K562 (cell line): Measurements from ENCODE around the gene OR13J1.

Experiments used
- CREB1 ChIP-seq, 2 experiments: sonication (generic) in 1 of 2; formaldehyde crosslinking in 1 of 2; IDR thresholded peaks; 2 replicates each; pipeline versions ENCODE4 v1.6.1 to v1.8.0; 2012 to 2022; ENCODE audit warnings: inconsistent platforms in 1 of 2, mild to moderate bottlenecking in 1 of 2, missing genetic modification reagents in 1 of 2, moderate library complexity in 1 of 2
- EZH2 ChIP-seq: IDR thresholded peaks from 2 replicates; pipeline ENCODE4 v1.6.1; 2012; ENCODE audit warnings: low read depth, mild to moderate bottlenecking, inconsistent platforms, low read length, borderline replicate concordance
- HDAC1 ChIP-seq, 2 experiments: fragments of 450-650 bp; IDR thresholded peaks; 2 replicates each; pipeline ENCODE4 v1.6.1; 2016 to 2017; ENCODE audit warnings: inconsistent platforms in 1 of 2, mild to moderate bottlenecking in 1 of 2, moderate library complexity in 1 of 2
- HDGF ChIP-seq: fragments of 450-650 bp; IDR thresholded peaks from 2 replicates; pipeline ENCODE4 v1.6.1; 2016
- MAZ ChIP-seq, 2 experiments: fragments of 450-650 bp in 1 of 2; sonication (generic) in 1 of 2; formaldehyde crosslinking; IDR thresholded peaks in 1 of 2; conservative IDR thresholded peaks in 1 of 2; 2 replicates each; pipeline versions ENCODE4 v1.4.0 to v1.5.0; 2020; ENCODE audit warnings: mild to moderate bottlenecking in 1 of 2, missing genetic modification reagents in 1 of 2
- RCOR1 ChIP-seq, 2 experiments: IDR thresholded peaks; 2 replicates each; pipeline ENCODE4 v1.6.1; 2012; ENCODE audit warnings: low read depth in 2 of 2, low read length in 2 of 2, borderline replicate concordance in 1 of 2, improper control_type of control experiment in 1 of 2
- RFX5 ChIP-seq: IDR thresholded peaks from 2 replicates; pipeline ENCODE4 v1.6.1; 2011; ENCODE audit warnings: low read depth, mild to moderate bottlenecking, improper control_type of control experiment, low read length
- ZNF76 ChIP-seq: fragments of 250-450 bp; sonication (Bioruptor Pico); IDR thresholded peaks from 2 replicates; pipeline ENCODE4 v1.4.0; 2020; ENCODE audit warnings: mild to moderate bottlenecking, moderate library complexity, borderline replicate concordance
- TF ChIP-seq, protein P1 (sequence below), 3 experiments: IDR thresholded peaks in 2 of 3; conservative IDR thresholded peaks in 1 of 3; 2 replicates each; pipeline ENCODE4 v1.5.1; 2011 to 2012; ENCODE audit warnings: low read length in 3 of 3, mild to moderate bottlenecking in 3 of 3, control low read depth in 2 of 3, improper control_type of control experiment in 1 of 3, inconsistent platforms in 1 of 3, low read depth in 1 of 3, mixed read lengths in 1 of 3, moderate library complexity in 1 of 3; ENCODE audit not compliant: insufficient read depth in 2 of 3
- TF ChIP-seq, protein P2 (sequence below): fragments of 250-450 bp; sonication (Bioruptor Pico); IDR thresholded peaks from 2 replicates; pipeline ENCODE4 v1.8.0; 2022; ENCODE audit warnings: inconsistent platforms, mild to moderate bottlenecking, moderate library complexity, borderline replicate concordance
- TF ChIP-seq, protein P3 (sequence below): fragments of 250-450 bp; sonication (Bioruptor Pico); IDR thresholded peaks from 2 replicates; pipeline ENCODE4 v1.4.0; 2020

DNA sequence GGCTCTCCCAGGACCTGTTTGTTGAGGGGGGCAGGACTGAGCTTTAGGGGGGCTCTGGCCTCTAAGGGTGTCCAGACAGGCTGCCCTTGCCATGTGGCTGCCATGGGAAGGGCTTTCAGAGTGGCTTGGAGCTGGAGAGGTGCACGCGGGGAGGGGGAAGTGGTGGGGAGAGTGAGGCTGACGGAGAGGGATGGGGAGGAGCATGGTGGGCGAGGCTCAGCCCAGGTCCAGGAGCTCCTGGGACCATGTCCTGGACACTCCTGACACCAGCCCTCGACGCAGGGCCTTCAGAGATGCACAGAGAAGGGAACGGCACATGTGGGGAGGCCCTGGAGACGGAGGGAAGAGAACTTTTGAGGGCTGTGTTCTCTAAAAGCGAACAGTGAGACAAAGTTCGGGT lies 41.5 kb upstream of the OR13J1 start:
- TF ChIP-seq, protein P1, sequence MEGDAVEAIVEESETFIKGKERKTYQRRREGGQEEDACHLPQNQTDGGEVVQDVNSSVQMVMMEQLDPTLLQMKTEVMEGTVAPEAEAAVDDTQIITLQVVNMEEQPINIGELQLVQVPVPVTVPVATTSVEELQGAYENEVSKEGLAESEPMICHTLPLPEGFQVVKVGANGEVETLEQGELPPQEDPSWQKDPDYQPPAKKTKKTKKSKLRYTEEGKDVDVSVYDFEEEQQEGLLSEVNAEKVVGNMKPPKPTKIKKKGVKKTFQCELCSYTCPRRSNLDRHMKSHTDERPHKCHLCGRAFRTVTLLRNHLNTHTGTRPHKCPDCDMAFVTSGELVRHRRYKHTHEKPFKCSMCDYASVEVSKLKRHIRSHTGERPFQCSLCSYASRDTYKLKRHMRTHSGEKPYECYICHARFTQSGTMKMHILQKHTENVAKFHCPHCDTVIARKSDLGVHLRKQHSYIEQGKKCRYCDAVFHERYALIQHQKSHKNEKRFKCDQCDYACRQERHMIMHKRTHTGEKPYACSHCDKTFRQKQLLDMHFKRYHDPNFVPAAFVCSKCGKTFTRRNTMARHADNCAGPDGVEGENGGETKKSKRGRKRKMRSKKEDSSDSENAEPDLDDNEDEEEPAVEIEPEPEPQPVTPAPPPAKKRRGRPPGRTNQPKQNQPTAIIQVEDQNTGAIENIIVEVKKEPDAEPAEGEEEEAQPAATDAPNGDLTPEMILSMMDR (IDR thresholded peaks at IDR 0.05 in 2 of 3, conservative IDR thresholded peaks at IDR 0.05 in 1 of 3; ENCODE audit: insufficient read depth in 2 of 3, low read depth in 1 of 3, low read length in 3 of 3), result no peak
- TF ChIP-seq, protein P2, sequence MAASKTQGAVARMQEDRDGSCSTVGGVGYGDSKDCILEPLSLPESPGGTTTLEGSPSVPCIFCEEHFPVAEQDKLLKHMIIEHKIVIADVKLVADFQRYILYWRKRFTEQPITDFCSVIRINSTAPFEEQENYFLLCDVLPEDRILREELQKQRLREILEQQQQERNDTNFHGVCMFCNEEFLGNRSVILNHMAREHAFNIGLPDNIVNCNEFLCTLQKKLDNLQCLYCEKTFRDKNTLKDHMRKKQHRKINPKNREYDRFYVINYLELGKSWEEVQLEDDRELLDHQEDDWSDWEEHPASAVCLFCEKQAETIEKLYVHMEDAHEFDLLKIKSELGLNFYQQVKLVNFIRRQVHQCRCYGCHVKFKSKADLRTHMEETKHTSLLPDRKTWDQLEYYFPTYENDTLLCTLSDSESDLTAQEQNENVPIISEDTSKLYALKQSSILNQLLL (CRISPR knock-in tag), result no peak
- TF ChIP-seq HDAC1 (IDR thresholded peaks at IDR 0.05) (no peak), RCOR1 (IDR thresholded peaks at IDR 0.05; ENCODE audit: borderline replicate concordance in 1 of 2, low read depth in 2 of 2, low read length in 2 of 2) (no peak), MAZ (CRISPR knock-in tag; conservative IDR thresholded peaks at IDR 0.05 in 1 of 2, IDR thresholded peaks at IDR 0.05 in 1 of 2) (no peak), ZNF76 (no peak), RFX5 (no peak), EZH2 (no peak), HDGF (no peak), CREB1 (IDR thresholded peaks at IDR 0.05) (no peak), CREB1 (CRISPR knock-in tag; IDR thresholded peaks at IDR 0.05) (no peak)
- TF ChIP-seq, protein P3, sequence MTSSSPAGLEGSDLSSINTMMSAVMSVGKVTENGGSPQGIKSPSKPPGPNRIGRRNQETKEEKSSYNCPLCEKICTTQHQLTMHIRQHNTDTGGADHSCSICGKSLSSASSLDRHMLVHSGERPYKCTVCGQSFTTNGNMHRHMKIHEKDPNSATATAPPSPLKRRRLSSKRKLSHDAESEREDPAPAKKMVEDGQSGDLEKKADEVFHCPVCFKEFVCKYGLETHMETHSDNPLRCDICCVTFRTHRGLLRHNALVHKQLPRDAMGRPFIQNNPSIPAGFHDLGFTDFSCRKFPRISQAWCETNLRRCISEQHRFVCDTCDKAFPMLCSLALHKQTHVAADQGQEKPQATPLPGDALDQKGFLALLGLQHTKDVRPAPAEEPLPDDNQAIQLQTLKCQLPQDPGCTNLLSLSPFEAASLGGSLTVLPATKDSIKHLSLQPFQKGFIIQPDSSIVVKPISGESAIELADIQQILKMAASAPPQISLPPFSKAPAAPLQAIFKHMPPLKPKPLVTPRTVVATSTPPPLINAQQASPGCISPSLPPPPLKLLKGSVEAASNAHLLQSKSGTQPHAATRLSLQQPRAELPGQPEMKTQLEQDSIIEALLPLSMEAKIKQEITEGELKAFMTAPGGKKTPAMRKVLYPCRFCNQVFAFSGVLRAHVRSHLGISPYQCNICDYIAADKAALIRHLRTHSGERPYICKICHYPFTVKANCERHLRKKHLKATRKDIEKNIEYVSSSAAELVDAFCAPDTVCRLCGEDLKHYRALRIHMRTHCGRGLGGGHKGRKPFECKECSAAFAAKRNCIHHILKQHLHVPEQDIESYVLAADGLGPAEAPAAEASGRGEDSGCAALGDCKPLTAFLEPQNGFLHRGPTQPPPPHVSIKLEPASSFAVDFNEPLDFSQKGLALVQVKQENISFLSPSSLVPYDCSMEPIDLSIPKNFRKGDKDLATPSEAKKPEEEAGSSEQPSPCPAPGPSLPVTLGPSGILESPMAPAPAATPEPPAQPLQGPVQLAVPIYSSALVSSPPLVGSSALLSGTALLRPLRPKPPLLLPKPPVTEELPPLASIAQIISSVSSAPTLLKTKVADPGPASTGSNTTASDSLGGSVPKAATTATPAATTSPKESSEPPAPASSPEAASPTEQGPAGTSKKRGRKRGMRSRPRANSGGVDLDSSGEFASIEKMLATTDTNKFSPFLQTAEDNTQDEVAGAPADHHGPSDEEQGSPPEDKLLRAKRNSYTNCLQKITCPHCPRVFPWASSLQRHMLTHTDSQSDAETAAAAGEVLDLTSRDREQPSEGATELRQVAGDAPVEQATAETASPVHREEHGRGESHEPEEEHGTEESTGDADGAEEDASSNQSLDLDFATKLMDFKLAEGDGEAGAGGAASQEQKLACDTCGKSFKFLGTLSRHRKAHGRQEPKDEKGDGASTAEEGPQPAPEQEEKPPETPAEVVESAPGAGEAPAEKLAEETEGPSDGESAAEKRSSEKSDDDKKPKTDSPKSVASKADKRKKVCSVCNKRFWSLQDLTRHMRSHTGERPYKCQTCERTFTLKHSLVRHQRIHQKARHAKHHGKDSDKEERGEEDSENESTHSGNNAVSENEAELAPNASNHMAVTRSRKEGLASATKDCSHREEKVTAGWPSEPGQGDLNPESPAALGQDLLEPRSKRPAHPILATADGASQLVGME (CRISPR knock-in tag), result no peak
